A549 (cell line): ENCODE results near the gene CLEC19A. TPM values are rescaled to one million over a fixed set of nuclear protein-coding genes. Genes with fewer than 3 reads are reported as not detected.

Experiments used
- ATAC-seq, 2 experiments: fragments of 200-7000 bp in 1 of 2; fragments of >200 bp in 1 of 2; cut with Nextera tagmentation in 1 of 2; cut with Tn5 transposase in 1 of 2; 3 replicates each; pipeline versions ENCODE4 v1.8.0 to v1.9.1; 2018 to 2020; ENCODE audit warnings: mild to moderate bottlenecking in 1 of 2, moderate library complexity in 1 of 2
- CTCF ChIA-PET: fragments of 300-600 bp; sonication (Branson Sonifier 250); formaldehyde crosslinking; extraction: SDS; loops from one replicate; lab custom pipeline; 2021; ENCODE audit warnings: antibody characterized with exemption, inconsistent platforms; lab: Yijun Ruan, JAX
- POLR2A ChIA-PET: fragments of 350-600 bp; formaldehyde crosslinking; extraction: SDS; loops from one replicate; lab custom pipeline; 2021; ENCODE audit warnings: antibody characterized with exemption, inconsistent platforms; lab: Yijun Ruan, JAX
- DNase-seq, 2 experiments: peaks; one replicate each; pipeline versions ENCODE4 v3.0.0 to v3.0.0-alpha.2; 2011 to 2016; ENCODE audit warnings: low read depth in 1 of 2, low spot score in 1 of 2
- FAIRE-seq: peaks from 2 replicates; lab custom pipeline; 2011; peaks lifted over from hg19 to GRCh38; lab: Jason Lieb, UNC
- H3K27ac ChIP-seq, 2 experiments: fragments of >200 bp; sonication (Bioruptor Twin); formaldehyde crosslinking; 3 replicates each; pipeline ENCODE4 v1.5.1; 2016 to 2017
- H3K4me1 ChIP-seq: fragments of >200 bp; sonication (Bioruptor Twin); formaldehyde crosslinking; 3 replicates; pipeline ENCODE4 v1.6.1; 2016
- H3K4me2 ChIP-seq: fragments of >200 bp; sonication (Bioruptor Twin); formaldehyde crosslinking; 3 replicates; pipeline ENCODE4 v1.6.1; 2016
- H3K4me3 ChIP-seq: fragments of >200 bp; sonication (Bioruptor Twin); formaldehyde crosslinking; 3 replicates; pipeline ENCODE4 v1.5.1; 2016
- H3K9me3 ChIP-seq: fragments of >200 bp; sonication (Bioruptor Twin); formaldehyde crosslinking; 3 replicates; pipeline ENCODE4 v1.6.1; 2016
- FOSB ChIP-seq: fragments of 250-450 bp; sonication (Bioruptor Pico); IDR thresholded peaks from 2 replicates; pipeline ENCODE4 v1.5.0; 2020; ENCODE audit warnings: mild to moderate bottlenecking, moderate library complexity
- FOSL2 ChIP-seq, 2 experiments: fragments of 450-650 bp in 1 of 2; fragments of >200 bp in 1 of 2; sonication (Bioruptor Twin) in 1 of 2; formaldehyde crosslinking; IDR thresholded peaks; 2 replicates each; pipeline versions ENCODE4 v1.5.0 to v1.6.1; 2016 to 2020; ENCODE audit warnings: mild to moderate bottlenecking in 1 of 2, moderate library complexity in 1 of 2
- HDAC2 ChIP-seq: fragments of 200-600 bp; sonication (generic); IDR thresholded peaks from 2 replicates; pipeline ENCODE4 v1.6.1; 2016
- HEYL ChIP-seq: fragments of 250-450 bp; sonication (Bioruptor Pico); IDR thresholded peaks from 2 replicates; pipeline ENCODE4 v1.8.0; 2021; ENCODE audit warnings: mild to moderate bottlenecking, moderate library complexity
- HOXB5 ChIP-seq: fragments of 250-450 bp; sonication (Bioruptor Pico); IDR thresholded peaks from 2 replicates; pipeline ENCODE4 v1.5.0; 2020; ENCODE audit warnings: mild to moderate bottlenecking, moderate library complexity
- KDM1A ChIP-seq: fragments of 200-600 bp; sonication (generic); IDR thresholded peaks from 2 replicates; pipeline ENCODE4 v1.6.1; 2016; ENCODE audit warnings: low read depth, mild to moderate bottlenecking
- KDM5A ChIP-seq: fragments of 200-600 bp; sonication (generic); IDR thresholded peaks from 2 replicates; pipeline ENCODE4 v1.6.1; 2016; ENCODE audit warnings: antibody characterized with exemption, mild to moderate bottlenecking
- MYC ChIP-seq: IDR thresholded peaks from 2 replicates; pipeline ENCODE4 v1.6.1; 2012; ENCODE audit warnings: mild to moderate bottlenecking, inconsistent platforms, low read length, improper control_type of control experiment, borderline replicate concordance
- NR3C1 ChIP-seq: fragments of >200 bp; sonication (Bioruptor Twin); formaldehyde crosslinking; IDR thresholded peaks from 3 replicates; pipeline ENCODE4 v1.6.1; 2017
- PHF8 ChIP-seq: fragments of 200-600 bp; sonication (generic); IDR thresholded peaks from 2 replicates; pipeline ENCODE4 v1.6.1; 2016; ENCODE audit warnings: low read depth, mild to moderate bottlenecking, antibody characterized with exemption, moderate library complexity, borderline replicate concordance
- POLR2AphosphoS2 ChIP-seq: conservative IDR thresholded peaks from 2 replicates; pipeline ENCODE4 v1.6.1; 2012; ENCODE audit warnings: low read length, improper control_type of control experiment, inconsistent platforms
- RCOR1 ChIP-seq: fragments of 150-350 bp; IDR thresholded peaks from 2 replicates; pipeline ENCODE4 v1.6.1; 2014; ENCODE audit warnings: antibody characterized with exemption, low read length, low read depth
- TFCP2L1 ChIP-seq: fragments of 250-450 bp; sonication (Bioruptor Pico); IDR thresholded peaks from 2 replicates; pipeline ENCODE4 v1.5.0; 2021; ENCODE audit warnings: mild to moderate bottlenecking
- ZC3H11A ChIP-seq: fragments of 450-650 bp; IDR thresholded peaks from 2 replicates; pipeline ENCODE4 v1.6.1; 2014; ENCODE audit warnings: antibody characterized with exemption, mild to moderate bottlenecking
- ZNF302 ChIP-seq: fragments of 250-450 bp; sonication (Bioruptor Pico); IDR thresholded peaks from 2 replicates; pipeline ENCODE4 v1.9.0; 2021; ENCODE audit warnings: inconsistent platforms, mild to moderate bottlenecking, moderate library complexity
- WGBS: methylation state at CpG from one replicate; pipeline ENCODE4 v1.1.6; 2017; ENCODE audit errors: missing lambda C conversion rate; 5-methylcytosine and 5-hydroxymethylcytosine counted together
- polyA plus RNA-seq, 4 experiments: library from polyadenylated mRNA; depleted of rRNA in 3 of 4; stranded (reverse); fragments of >200 nt; fragmentation: RNase III in 1 of 4; extraction: RNeasy Plus Mini Kit Qiagen cat#74134 plus additional on column Dnase treatment in 1 of 4; gene quantifications; 2 replicates in 3 of 4; 3 replicates in 1 of 4; pipeline ENCODE4 v1.2.3, GENCODE V29; 2011 to 2017
- TF ChIP-seq, protein P1 (sequence below): fragments of >200 bp; sonication (Bioruptor Twin); formaldehyde crosslinking; IDR thresholded peaks from 3 replicates; pipeline ENCODE4 v1.5.1; 2016
- TF ChIP-seq, protein P2 (sequence below): IDR thresholded peaks from 2 replicates; pipeline ENCODE4 v1.6.1; 2012; ENCODE audit warnings: low read depth, borderline replicate concordance
- TF ChIP-seq, protein P3 (sequence below): fragments of 150-350 bp; IDR thresholded peaks from 2 replicates; pipeline ENCODE4 v1.6.1; 2014; ENCODE audit warnings: low read depth, mild to moderate bottlenecking, low read length

CLEC19A gene
- polyA plus RNA-seq, 2 of the 4 experiments (the other 2 are of a cell fraction): 0.09 to 0.49 TPM

DNA sequence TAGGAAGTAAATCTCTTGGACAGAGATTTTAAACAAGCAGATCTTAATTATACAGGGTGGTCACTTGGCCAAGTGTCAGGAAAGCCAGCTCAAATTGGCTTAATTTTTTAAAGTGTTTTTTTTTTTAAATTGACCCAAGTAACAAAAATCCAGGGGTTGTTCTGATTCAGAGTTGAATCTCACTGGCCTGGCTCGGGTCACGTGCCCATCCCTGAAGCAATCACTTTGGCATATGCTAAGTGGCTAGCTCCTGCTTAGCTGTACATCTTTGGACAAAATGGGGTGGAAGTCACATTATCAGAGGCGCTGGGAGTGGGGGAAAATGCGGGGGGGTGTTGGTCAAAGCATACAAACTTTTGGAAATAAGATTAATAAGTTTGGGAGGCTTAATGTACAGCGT lies 23.6 kb downstream of the CLEC19A start:
- DNase-seq: no peak
- CTCF ChIA-PET: interaction anchor here (1.9 kb wide), 1 partner anchor 223 kb away, joined by 6 read pairs; no protein-coding TSS in a partner anchor
- no peak for ATAC-seq
- TF ChIP-seq RCOR1 (no peak), HDAC2 (no peak), MYC (no peak), NR3C1 (no peak), FOSL2 (IDR thresholded peaks at IDR 0.05) (no peak), FOSL2 (CRISPR knock-in tag; IDR thresholded peaks at IDR 0.05) (no peak), HOXB5 (CRISPR knock-in tag) (no peak), KDM5A (no peak), TFCP2L1 (no peak)
- TF ChIP-seq, protein P1, sequence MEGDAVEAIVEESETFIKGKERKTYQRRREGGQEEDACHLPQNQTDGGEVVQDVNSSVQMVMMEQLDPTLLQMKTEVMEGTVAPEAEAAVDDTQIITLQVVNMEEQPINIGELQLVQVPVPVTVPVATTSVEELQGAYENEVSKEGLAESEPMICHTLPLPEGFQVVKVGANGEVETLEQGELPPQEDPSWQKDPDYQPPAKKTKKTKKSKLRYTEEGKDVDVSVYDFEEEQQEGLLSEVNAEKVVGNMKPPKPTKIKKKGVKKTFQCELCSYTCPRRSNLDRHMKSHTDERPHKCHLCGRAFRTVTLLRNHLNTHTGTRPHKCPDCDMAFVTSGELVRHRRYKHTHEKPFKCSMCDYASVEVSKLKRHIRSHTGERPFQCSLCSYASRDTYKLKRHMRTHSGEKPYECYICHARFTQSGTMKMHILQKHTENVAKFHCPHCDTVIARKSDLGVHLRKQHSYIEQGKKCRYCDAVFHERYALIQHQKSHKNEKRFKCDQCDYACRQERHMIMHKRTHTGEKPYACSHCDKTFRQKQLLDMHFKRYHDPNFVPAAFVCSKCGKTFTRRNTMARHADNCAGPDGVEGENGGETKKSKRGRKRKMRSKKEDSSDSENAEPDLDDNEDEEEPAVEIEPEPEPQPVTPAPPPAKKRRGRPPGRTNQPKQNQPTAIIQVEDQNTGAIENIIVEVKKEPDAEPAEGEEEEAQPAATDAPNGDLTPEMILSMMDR: no peak
- TF ChIP-seq, protein P2, sequence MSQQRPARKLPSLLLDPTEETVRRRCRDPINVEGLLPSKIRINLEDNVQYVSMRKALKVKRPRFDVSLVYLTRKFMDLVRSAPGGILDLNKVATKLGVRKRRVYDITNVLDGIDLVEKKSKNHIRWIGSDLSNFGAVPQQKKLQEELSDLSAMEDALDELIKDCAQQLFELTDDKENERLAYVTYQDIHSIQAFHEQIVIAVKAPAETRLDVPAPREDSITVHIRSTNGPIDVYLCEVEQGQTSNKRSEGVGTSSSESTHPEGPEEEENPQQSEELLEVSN: no peak
- Histone ChIP-seq H3K27ac (no peak overlapping the region), H3K4me3 (no peak overlapping the region), H3K9me3 (no peaks in the 10 kb centered on the region), H3K4me2 (no peak overlapping the region), H3K4me1 (peaks cover 9% of the 10 kb centered on the region)
- 71% methylated on average over 5 of the region's 5 CpGs for WGBS
- FAIRE-seq: no peak
- POLR2A ChIA-PET: no interaction called here

DNA sequence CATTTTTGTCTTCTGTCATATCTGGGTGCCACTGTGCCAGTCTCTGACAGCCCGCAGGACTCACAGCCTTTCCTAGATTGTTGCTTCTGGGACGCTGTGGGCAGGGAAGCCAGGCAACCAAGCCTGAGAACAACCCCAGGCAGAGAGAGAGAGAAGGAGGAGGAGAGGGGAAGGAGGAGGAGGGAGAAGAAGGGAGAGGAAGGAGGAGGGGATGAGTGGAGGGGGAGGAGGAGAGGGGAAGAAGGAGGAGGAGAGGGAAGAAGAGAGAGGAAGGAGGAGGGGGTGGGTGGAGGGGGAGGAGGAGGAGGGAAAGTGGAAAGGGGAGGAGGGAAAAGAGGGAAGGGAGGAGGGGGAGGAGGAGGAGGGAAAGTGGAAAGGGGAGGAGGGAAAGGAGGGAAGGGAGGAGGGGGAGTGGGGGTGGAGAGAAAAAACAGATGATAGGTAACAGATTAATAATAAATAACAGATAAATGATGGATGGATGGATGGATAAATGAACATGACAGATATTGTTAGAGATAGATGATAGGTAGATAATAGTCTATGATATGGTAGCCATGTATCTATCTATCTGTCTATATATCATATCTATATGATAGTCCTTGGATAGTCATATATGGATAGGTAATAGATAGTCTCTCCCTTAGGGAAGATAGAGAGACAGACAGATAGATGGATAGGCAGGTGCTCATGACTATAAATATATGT lies 29.3 kb downstream of the CLEC19A start:
- DNase-seq (no peak), FAIRE-seq (no peak), ATAC-seq (no peak)
- no peak for TF ChIP-seq PHF8
- TF ChIP-seq FOSL2 (IDR thresholded peaks at IDR 0.05): no peak
- TF ChIP-seq FOSL2 (CRISPR knock-in tag; IDR thresholded peaks at IDR 0.05): no peak
- no peak for TF ChIP-seq KDM1A
- TF ChIP-seq ZNF302: no peak
- no peak for TF ChIP-seq POLR2AphosphoS2
- TF ChIP-seq, protein P1: no peak
- TF ChIP-seq HEYL (CRISPR knock-in tag): no peak
- no peak for TF ChIP-seq FOSB
- TF ChIP-seq, protein P3, sequence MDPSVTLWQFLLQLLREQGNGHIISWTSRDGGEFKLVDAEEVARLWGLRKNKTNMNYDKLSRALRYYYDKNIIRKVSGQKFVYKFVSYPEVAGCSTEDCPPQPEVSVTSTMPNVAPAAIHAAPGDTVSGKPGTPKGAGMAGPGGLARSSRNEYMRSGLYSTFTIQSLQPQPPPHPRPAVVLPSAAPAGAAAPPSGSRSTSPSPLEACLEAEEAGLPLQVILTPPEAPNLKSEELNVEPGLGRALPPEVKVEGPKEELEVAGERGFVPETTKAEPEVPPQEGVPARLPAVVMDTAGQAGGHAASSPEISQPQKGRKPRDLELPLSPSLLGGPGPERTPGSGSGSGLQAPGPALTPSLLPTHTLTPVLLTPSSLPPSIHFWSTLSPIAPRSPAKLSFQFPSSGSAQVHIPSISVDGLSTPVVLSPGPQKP: no peak
- TF ChIP-seq ZC3H11A: no peak
- H3K4me2 ChIP-seq: no peak overlapping the region
- CTCF ChIA-PET: interaction anchor here (0.6 kb wide), 1 partner anchor 230 kb away, joined by 3 read pairs; no protein-coding TSS in a partner anchor
- no peaks in the 10 kb centered on the region for H3K9me3 ChIP-seq
- POLR2A ChIA-PET: no interaction called here
- 61% methylated on average over 2 of the region's 2 CpGs for WGBS
- H3K4me3 ChIP-seq: no peak overlapping the region
- H3K27ac ChIP-seq: no peak overlapping the region
- H3K4me1 ChIP-seq: no peaks in the 10 kb centered on the region
